ENCODE results near the gene GCG.

Gene GCG

DNA sequence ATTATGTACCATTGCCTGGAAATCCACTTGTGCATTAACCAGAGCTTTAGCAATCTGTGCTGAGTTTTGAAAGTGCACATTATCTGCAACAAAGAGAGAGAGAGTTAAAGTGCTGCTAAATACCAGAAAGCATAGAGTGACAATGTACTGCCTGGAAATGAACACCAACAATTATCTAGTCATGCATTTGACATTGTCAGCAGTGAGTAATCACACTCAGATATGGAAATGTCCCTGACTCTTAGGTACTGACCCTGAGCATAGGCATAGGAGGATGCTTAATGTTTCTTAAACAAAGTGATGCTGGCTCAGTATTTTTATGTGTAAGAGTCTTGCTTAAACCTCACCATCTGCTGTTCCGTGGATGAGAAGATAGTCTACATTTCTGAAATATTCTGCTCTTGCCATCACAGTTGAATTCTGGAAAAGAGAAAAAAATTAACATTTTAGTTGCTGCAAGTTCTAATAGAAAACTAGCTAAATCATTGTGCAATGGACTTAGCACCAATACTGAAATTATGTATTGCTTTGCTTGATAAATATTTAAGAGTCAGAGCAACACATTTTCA, 20.8 kb upstream of the GCG start:
- TF ChIP-seq, protein P1, sequence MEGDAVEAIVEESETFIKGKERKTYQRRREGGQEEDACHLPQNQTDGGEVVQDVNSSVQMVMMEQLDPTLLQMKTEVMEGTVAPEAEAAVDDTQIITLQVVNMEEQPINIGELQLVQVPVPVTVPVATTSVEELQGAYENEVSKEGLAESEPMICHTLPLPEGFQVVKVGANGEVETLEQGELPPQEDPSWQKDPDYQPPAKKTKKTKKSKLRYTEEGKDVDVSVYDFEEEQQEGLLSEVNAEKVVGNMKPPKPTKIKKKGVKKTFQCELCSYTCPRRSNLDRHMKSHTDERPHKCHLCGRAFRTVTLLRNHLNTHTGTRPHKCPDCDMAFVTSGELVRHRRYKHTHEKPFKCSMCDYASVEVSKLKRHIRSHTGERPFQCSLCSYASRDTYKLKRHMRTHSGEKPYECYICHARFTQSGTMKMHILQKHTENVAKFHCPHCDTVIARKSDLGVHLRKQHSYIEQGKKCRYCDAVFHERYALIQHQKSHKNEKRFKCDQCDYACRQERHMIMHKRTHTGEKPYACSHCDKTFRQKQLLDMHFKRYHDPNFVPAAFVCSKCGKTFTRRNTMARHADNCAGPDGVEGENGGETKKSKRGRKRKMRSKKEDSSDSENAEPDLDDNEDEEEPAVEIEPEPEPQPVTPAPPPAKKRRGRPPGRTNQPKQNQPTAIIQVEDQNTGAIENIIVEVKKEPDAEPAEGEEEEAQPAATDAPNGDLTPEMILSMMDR (IDR thresholded peaks at IDR 0.05) = no peak
- TF ChIP-seq ZFX (IDR thresholded peaks at IDR 0.05; ENCODE audit: borderline replicate concordance) = no peak
- H3K27ac ChIP-seq = no peak overlapping the region

DNA sequence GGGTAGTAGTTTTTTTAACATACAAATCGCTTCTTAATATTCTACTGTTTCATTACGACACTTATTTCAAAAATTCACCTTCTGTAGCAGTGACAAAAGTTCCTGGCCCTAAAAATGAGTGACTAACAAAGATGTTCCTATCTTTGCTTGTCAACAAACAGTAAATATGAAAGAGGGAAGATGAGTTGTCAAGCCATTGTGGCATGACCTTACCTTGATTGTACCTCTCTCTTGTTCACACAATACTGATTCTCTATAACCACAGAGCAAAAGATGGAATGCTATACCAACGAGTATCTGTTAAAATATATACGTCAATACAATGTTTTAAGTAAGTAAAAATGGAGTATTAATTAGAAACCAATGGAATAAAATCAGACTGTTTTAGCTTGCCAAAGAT, 14.7 kb upstream of the GCG start:
- H3K27ac ChIP-seq = no peak overlapping the region
- TF ChIP-seq, protein P1 (IDR thresholded peaks at IDR 0.05) = no peak
- TF ChIP-seq ZFX (IDR thresholded peaks at IDR 0.05; ENCODE audit: borderline replicate concordance) = no peak

DNA sequence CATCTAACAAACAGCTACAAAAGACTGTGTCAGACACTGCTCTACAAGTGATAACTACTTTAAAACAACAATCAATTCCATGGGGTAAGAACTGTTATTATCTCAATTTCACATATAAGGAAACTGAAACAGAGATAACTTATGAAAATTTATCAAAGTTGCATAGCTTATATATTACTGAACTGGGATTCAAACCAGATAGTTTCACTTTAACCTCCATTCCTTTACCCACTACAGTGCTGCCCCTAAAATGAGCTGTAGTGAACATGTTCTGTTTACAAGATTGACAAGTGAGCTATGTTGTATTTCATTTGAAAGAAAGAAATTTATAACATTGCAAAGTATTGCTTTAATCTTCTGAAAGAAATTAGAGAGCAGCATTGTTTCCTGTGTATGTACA, 14.1 kb upstream of the GCG start:
- TF ChIP-seq ZFX (IDR thresholded peaks at IDR 0.05; ENCODE audit: borderline replicate concordance) = no peak
- TF ChIP-seq, protein P1 (IDR thresholded peaks at IDR 0.05) = no peak

DNA sequence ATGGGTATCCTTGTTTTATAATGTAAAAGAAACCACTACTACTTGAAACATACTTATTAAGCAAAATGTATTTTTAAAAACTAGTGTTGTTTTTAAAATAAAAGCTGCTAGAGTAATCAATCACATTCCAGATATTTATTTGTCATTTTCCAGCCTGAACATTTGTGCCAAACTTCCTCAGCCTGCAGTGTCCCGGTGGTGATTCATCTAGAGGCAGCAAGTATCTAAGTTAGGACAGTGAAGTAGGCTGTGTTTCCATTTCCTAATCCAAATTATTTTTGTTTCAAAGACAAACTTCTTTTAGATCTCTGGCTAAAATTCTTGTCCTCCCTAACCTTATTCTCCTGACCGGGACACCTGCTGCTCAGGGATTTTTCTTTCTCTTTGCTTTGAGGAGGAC, 12.8 kb upstream of the GCG start:
- no peak for TF ChIP-seq ZFX (IDR thresholded peaks at IDR 0.05; ENCODE audit: borderline replicate concordance)
- TF ChIP-seq, protein P1 (IDR thresholded peaks at IDR 0.05) = no peak
- no peak overlapping the region for H3K27ac ChIP-seq

More for the DNA sequence above, 14.1 kb upstream of the GCG start:
- no peak overlapping the region for H3K27ac ChIP-seq

DNA sequence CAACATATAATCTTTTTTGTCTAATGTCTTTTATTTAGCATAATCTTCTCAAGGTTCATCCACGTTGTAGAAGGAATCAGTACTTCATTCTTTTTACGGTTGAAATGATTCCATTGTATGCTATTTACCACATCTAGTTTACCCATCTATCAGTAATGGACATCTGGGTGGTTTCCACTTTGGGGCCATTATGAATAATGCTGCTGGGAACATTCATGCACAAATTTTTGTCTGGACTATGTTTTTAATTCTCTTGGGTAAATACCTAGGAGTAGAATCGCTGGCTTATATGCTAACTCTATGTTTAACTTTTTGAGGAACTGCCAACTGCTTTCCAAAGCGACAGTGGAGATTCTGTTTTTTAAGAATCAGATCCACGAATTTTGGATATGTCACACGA, 7.4 kb upstream of the GCG start:
- no peak for TF ChIP-seq ZFX (IDR thresholded peaks at IDR 0.05; ENCODE audit: borderline replicate concordance)
- TF ChIP-seq, protein P1 (IDR thresholded peaks at IDR 0.05) = no peak
- no peak overlapping the region for H3K27ac ChIP-seq

DNA sequence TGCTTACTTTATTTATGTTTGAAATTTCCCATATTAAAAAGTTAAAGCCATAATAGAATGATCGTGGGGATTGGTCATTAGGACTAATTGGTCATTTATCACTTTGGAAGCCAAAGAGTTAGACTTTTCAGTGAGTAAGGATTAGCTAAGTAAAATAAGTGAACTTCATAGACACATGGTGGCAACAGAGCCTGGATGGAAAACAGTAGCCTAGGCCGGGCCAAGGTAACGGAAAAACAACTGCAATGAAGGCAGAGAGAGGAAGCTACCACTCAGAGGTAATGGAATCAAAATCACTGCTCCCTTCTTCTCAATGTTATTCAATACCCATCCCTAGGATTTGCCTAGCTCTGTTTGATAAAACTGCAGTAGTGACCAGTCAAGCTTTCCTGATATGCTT, 4.1 kb upstream of the GCG start:
- TF ChIP-seq, protein P1 (IDR thresholded peaks at IDR 0.05) = no peak
- no peak for TF ChIP-seq ZFX (IDR thresholded peaks at IDR 0.05; ENCODE audit: borderline replicate concordance)
- no peak overlapping the region for H3K27ac ChIP-seq

DNA sequence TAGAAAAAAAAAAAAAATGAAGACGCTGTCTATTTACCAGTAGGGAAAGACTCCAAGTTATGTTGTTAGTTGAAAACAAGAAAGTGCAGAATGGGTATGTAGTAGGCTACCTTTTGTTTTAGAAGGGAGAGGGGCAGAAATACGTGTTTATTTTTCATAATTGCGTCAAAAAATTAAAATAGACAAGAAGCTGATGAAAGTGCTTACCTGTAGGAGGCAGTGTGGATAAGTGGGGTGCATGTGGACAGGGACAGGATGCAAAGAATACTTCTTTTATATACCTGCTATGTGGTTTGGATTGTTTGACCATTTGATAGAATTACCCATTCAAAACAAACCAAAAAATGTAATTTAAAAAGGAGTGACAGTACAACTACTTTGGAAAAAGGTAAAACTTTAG, 3.0 kb upstream of the GCG start:
- no peak overlapping the region for H3K27ac ChIP-seq
- TF ChIP-seq, protein P1 (IDR thresholded peaks at IDR 0.05) = no peak
- TF ChIP-seq ZFX (IDR thresholded peaks at IDR 0.05; ENCODE audit: borderline replicate concordance) = no peak
